HG02610 (cell line): ENCODE data around the gene ACTL7B.
"Not testable (repeated sequence)": the region's sequence is repeated elsewhere in the genome, so short reads cannot be mapped to it uniquely, and the experiment has no call there.

Source experiments
- ATAC-seq: cut with Tn5 transposase; IDR thresholded peaks from one replicate; pipeline ENCODE4 v1.9.1; 2021; ENCODE audit warnings: mild to moderate bottlenecking, moderate library complexity; ENCODE audit not compliant: unreplicated experiment

The ACTL7B gene, protein sequence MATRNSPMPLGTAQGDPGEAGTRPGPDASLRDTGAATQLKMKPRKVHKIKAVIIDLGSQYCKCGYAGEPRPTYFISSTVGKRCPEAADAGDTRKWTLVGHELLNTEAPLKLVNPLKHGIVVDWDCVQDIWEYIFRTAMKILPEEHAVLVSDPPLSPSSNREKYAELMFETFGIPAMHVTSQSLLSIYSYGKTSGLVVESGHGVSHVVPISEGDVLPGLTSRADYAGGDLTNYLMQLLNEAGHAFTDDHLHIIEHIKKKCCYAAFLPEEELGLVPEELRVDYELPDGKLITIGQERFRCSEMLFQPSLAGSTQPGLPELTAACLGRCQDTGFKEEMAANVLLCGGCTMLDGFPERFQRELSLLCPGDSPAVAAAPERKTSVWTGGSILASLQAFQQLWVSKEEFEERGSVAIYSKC

DNA sequence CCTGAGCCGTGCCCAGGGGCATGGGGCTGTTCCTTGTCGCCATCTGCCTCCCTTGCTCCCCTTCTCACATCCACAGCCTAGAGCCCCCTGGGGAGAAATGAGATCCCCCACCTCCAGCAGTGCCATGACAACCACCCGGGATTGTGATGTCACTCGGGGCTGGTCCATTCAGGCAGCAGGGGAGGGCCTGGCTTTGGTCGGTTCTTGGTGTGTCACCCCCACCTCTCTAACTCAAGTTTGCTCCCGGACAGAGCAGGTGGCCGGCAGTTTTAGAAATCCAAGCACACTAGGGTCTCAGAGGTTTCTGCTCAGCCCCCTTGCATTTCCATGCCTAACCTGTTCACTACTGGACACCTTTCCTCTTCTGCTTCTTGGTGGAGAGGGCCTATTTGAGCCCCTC is at the start of gene ACTL7B:
ACTL7B (minus strand) TSS at position 99 of the 400 bp plus-strand sequence; CDS start at position 43, 56 bp downstream.
- ATAC-seq = no peak

DNA sequence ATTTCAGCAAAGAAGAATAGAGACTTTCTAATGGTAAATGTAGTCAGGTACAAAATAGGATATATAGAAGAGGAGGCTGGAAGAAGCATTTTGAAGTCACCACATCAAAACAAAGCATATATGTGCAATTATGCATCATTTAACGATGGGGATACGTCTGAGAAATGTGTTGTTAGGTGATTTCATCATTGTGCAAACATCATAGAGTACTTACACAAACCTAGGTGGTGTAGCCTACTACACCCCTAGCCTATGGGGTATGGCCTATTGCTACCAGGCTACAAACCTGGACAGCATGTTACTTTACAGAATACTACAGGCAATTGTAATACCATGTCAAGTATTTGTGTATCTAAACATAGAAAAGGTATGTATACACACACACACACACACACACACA is 49.7 kb upstream of the ACTL7B start:
- no peak for ATAC-seq

DNA sequence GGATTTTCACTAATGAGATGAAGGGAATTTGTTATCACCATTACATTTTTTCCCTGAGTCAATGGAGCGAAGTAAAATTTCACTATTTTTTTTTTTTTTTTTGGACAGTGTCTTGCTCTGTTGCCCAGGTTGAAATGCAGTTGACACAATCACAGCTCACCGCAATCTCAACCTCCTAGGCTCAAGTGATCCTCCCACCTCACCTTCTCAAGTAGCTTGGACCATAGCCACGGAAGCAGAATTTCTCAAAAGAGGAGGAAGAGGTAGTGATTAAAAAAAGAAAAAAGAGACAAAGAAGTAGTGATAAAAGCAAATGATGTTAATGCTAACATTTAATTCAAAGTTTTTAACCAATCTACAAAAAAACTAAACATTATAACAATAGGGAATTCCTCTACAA is 48.4 kb upstream of the ACTL7B start:
- ATAC-seq = no peak

DNA sequence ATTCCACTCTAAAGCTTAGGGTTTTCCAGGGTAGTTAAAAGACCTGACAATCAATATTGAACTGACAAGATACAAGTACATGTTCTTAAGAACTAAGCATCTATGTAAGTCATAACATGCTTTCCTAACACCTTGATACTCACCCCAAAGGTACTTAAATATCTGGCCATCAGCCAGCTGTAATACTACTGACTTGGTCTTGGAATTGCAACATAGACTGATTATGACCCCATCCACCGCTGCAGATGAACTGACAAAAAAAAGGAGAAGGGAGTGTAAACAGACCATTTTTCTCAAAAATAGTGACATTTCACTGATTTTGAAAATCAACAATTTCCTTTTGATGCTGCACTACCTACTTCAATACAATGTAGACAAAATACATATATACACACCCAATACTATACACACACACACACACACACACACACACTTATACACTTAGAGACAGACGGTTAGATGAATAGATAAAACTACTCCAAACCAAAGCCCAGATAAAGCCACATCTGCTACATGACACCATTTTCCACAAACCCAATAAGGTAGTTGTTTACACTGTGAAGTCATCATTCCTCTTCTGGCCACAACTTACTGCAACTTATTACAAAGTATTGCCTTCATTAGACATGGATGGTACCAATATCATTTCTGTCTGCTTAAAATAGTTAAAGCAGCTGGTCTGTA is 47.8 kb upstream of the ACTL7B start:
- ATAC-seq = no peak

DNA sequence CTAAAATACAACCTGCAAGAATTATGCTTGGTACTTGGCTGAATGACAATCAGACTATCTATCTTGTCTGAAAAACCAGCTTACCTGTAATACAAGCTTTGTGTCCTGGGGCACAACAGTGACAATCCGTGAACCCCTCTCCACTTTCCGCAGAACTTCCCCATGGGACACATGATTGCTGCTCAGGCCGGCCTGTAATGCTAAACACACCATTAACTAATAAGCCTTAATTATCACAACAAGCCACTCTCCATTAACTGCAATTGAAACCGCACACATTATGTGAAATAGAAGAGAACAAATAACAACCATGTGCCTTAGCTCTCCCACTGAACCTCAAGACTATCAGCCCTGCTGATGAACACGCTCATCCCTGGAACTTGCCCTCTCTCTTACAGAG is 44.4 kb upstream of the ACTL7B start:
- no peak for ATAC-seq

DNA sequence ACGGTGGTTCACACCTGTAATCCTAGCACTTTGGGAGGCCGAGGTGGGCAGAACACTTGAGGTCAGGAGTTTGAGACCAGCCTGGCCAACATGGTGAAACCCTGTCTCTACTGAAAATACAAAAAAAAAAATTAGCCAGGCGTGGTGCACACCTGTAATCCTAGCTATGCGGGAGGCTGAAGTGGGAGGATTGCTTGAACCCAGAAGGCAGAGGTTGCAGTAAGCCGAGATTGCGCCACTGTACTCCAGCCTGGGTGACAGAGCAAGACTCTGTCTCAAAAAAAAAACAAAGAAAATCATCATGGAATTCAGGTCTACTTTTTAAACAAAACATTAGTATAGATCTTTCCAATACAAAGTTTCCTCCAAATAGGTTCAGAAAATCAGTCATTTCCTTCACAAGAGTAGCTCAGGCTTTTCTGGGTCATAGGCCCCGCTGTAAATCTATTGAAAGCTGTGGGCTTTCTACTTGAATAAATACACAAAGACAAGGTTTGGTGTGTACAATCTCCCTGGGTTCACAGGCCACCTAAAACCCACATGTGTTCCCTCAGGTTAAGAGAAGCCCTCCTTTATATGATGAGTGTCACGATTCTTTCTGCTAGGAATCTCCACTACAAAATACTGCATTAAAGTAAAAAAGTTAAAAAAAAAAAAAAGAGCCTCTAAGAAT is 43.4 kb upstream of the ACTL7B start:
- not testable (repeated sequence) for ATAC-seq

DNA sequence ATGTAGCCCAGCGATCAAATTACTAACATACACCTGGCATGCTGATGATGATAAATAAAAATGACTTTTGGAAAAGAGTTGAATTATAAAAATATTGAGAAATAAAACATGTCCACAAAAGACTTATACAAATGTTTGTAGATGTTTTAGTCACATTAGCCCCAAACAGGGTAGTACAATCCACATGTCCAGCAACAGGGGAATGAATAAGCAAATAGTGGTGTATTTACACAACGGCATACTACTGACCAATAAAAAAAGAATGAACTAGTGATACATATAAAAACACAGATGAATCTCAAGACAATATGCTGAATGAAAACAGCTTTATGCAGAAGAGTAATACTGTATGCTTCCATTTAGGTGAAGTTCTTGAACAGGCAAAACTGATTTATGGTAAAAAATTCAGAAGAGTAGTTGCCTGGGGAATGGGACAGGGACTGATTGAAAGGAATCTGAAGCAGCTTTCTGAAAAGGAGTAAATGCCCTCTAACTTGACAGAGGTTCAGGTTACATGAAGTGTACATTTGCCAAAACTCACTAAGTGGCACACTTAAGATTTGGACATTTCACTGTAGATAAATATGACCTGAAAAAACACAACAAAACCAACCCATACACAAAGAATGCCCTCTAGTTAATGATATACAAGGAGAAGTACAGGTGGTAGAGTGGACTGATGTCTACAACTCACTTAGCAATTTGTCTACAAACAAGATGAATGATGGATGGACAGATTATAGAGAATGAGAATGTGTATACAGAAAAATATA is 41.7 kb upstream of the ACTL7B start:
- no peak for ATAC-seq

DNA sequence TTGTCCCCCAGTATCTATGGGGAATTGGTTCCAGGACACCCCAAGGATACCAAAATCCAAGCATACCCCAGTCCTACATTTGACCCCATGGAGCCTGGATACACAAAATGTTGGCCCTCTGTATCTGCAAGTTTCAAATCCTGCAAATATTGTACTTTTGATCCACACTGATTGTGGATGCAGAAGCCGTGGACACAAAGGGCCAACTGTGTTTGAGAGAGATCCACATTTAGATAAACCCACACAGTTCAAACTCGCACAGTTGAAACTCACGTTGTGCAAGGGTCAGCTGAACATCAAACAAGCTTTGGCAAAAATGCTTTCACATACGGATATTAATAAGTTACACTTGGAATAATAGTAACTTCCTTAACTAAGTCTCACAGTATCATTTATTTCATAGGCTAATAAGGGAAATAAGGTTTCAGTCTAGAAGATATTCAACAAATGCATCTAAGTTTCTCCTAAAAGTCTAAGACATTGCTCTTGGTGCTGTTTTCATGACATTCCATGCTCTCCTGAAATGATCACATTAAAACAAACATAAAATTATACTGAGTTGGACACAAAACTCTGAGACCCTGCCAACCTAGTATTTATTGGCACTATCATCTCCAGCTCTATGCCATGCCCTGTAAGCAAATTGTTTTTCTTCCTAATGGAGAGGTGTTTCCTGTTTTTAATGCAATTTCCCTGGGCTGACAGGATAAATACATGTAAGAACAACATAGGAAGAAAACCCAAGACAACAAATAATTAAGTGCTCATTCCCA is 38.6 kb upstream of the ACTL7B start:
- no peak for ATAC-seq

DNA sequence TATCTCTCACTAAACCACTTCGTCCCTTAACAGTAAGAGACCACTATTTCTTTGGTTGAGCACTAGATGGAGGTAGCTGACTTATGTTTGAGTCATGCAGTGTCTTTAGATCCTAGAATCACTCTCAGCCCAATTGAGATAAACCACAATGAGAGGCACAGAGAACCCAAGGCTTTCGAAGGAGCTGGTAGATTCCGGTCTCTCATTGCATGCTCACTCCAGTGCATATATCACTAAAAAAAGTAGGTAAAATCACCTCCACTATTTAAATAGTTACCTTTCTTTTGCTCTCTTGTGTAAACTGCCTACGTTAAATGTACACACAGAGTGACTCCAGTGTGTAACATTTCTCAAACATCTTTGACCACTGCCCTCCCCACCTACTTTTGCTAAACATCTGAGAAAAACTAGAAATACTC is 33.9 kb upstream of the ACTL7B start:
- ATAC-seq = no peak

DNA sequence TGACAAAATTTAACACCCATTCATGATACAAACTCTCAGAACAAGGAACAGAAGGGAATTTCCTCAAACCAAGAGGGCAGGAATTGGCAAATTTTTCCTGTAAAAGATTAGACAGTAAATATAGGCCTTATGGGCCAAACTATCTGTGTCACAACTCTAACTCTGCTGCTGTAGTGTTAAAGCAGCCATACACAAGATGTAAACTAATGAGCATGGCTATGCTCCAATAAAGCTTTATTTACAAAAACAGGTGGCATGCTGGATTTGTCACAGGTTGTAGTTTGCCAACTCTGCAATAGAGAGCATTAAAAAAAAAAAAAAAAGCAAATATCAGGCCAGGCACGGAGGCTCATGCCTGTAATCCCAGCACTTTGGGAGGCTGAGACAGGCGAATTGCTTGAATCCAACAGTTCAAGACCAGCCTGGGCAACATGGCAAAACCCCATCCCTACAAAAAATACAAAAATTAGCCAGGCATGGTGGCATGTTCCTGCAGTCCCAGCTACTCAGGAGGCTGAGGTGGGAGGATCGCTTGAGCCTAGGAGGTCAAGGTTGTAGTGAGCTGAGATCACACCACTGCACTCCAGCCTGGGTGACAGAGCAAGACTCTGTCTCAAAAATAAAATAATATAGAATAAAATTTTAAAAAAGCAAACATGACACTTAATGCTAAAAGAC is 30.9 kb upstream of the ACTL7B start:
- ATAC-seq = not testable (repeated sequence)

DNA sequence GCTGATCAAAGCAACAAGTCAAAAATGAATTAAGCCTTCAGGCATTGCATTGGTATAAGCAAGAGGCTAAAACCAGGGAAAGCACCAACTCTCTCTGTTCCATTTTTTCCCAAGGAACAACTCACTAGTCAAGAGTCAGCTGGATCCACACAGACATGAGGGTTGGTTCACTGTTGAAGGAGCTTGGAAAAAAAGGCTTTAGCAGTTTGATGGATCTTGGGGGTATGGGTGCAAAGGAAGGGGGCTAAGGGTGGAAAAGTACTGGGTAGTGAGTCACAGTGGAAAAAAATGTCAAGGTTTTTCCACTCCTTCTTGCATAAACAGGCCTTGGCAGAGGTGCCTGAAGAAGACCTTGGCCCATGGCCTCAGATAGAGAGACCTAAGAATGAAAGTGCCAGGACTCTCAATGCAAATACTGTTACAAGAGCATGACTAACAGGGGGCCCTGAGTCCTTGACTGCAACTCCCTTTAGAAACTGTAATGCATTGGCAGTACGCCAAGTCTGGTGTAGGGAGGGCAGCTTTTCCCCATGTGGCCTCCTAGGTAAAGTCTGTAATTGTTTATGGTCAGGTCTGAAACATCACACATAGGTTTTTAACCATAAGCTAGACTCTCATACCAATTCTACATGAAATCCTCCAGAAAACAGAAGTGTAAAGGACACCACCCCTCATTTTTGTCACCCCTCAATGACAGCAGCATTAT is 30.0 kb upstream of the ACTL7B start:
- peak; percentile 99 for ATAC-seq

DNA sequence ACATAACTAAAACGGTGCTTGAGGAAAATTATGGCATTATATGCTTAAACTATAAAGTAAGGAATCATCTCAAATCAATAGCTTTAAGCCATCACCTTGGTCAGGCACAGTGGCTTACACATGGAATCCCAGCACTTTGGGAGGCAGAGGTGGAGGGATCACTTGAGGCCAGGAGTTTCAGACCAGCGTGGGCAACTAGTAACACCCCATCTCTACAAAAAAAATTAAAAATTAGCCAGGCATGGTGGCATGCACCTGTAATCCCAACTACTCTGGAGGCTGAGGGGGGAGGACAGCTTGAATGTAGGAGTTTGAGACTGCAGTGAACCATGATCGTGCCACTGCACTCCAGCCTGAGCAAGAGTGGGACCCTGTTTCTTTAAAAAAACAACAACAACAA is 28.9 kb upstream of the ACTL7B start:
- no peak for ATAC-seq

DNA sequence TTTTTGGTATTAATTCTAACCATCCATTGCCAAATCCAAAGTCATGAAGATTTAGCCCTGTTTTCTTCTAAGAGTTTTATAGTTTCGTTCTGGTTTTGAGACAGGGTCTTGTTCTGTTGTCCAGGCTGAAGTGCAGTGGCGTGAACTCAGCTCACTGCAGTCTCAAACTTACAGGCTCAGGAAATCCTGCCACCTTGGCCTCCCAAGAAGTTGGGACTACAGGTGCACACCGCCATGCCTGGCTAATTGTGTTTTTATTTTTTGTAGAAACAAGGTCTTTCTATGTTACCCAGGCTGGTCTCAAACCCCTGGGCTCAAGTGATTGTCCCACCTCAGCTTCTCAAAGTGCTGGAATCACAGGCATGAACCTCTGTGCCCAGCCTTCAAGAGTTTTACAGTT is 27.3 kb upstream of the ACTL7B start:
- no peak for ATAC-seq

DNA sequence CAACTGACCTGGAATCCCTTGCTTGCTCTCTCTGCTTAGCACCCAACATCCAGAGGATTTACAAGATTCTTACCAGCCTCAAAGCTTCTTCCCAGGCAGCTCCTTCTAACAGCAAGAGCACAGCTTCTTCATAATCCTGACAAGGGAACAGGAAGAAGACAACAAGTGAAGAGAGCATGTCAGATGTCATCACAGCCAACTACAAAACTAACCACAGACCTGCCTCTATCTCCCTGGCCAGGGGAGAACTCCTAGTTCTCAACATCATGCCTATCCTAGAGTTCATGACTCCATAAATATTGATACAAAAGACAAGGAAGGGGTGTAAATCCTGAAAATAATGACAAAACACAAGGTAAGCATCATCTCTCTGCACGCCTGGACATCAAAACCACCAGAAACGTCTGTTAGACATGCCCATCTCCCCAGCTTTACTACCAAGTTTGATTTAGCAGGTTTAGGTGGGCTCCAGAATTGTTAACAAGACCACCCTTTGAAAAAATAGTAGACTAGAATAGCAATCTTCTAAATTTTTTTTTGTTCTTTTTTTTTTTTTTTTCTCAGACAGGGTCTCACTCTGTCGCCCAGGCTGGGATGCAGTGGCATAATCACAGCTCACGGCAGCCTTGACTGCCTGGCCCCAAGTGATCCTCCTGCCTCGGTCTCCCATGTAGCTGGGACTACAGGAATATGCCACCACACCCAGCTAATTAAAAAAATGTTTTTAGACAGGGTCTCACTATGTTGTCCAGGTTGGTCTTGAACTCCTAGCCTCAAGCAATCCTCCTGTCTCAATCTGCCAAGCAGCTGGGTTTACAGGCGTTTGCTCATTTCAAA is 26.5 kb upstream of the ACTL7B start:
- no peak for ATAC-seq

DNA sequence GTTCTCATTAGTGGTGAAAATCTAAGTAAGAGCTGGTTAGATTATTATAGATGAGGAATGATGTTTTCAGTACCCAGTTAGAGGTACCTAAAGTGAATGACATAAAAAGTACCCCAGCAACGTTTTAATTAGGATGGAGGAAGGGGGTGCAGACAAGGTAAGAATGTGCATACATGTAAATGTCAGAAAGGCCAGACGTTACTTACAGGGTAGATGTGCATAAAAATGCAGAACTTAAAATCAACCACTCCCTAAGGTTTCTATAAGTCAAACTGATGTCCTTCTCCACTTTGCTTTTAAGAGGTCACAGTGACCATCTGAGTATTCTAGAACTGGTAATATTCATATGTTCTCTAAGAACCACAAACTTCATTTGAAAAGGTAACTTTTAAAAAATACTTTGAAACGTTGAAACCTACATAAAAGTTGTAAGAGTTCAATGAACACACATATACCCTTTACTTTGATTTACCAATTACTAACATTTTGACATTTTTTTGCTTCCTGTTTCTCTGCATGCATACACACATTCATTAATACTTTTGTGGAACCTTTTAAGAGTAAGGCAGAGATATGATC is 25.0 kb upstream of the ACTL7B start:
- ATAC-seq = no peak

DNA sequence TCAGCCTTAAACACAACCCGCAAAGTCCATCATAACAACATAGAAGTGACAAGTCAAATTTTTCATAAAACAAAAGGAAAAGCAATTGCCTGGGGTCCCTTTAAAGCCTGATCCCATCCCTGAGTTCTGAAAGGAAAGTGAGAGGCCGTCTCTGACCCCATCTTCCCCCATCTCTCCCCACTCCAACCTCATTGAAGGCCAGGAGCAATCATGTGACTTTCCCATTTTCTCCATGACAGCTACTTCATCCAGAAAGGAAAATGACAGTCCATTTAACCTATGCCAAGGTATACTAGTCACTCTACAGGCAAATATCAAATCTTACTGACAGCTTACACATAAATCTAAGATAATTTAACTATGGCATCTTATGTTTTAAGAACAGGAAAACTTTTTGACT is 21.7 kb upstream of the ACTL7B start:
- ATAC-seq = no peak

DNA sequence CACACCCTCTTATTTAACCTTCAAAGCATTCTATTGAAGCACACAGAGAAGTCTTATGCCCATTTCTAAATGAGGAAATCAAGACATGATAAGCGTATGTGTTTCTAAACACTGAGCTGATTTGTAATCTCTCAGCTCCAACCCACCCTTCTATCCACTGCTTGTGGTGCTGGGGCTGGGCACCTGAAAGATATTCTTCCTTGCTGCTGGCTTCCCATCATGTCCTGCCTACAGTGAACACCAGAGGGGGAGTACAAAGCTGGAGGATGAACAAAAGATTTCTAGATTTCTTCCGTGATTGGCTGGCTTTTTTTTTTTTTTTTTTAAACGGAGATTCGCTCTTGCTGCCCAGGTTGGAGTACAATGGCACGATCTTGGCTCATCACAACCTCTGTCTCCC is 20.6 kb upstream of the ACTL7B start:
- ATAC-seq = no peak
